A549 (cell line): Measurements from ENCODE around the gene ARID5B.

Experiments used
- BHLHE40 ChIP-seq: IDR thresholded peaks from 2 replicates; pipeline ENCODE4 v1.6.1; 2012; ENCODE audit warnings: low read depth, low read length, inconsistent platforms
- CHD2 ChIP-seq: fragments of 150-350 bp; IDR thresholded peaks from 2 replicates; pipeline ENCODE4 v1.6.1; 2014; ENCODE audit warnings: low read length; ENCODE audit not compliant: partially characterized antibody
- CTCF ChIP-seq: fragments of >200 bp; sonication (Bioruptor Twin); formaldehyde crosslinking; IDR thresholded peaks from 3 replicates; pipeline ENCODE4 v1.5.1; 2016
- HEYL ChIP-seq: fragments of 250-450 bp; sonication (Bioruptor Pico); IDR thresholded peaks from 2 replicates; pipeline ENCODE4 v1.8.0; 2021; ENCODE audit warnings: mild to moderate bottlenecking, moderate library complexity
- HOXA7 ChIP-seq: fragments of 250-450 bp; sonication (Bioruptor Pico); IDR thresholded peaks from 2 replicates; pipeline ENCODE4 v1.5.0; 2020; ENCODE audit warnings: mild to moderate bottlenecking, moderate library complexity
- MAX ChIP-seq: IDR thresholded peaks from 2 replicates; pipeline ENCODE4 v1.6.1; 2012
- POLR2A ChIP-seq: IDR thresholded peaks from 2 replicates; pipeline ENCODE4 v1.6.1; 2012; ENCODE audit warnings: mild to moderate bottlenecking, low read length
- TF ChIP-seq, protein P1 (sequence below): fragments of 150-350 bp; IDR thresholded peaks from 2 replicates; pipeline ENCODE4 v1.6.1; 2014; ENCODE audit warnings: low read depth, mild to moderate bottlenecking, low read length

- TF ChIP-seq, protein P1, sequence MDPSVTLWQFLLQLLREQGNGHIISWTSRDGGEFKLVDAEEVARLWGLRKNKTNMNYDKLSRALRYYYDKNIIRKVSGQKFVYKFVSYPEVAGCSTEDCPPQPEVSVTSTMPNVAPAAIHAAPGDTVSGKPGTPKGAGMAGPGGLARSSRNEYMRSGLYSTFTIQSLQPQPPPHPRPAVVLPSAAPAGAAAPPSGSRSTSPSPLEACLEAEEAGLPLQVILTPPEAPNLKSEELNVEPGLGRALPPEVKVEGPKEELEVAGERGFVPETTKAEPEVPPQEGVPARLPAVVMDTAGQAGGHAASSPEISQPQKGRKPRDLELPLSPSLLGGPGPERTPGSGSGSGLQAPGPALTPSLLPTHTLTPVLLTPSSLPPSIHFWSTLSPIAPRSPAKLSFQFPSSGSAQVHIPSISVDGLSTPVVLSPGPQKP, result no peak
- TF ChIP-seq POLR2A, result no peak
- TF ChIP-seq CTCF, result no peak
- TF ChIP-seq CHD2, result no peak
- no peak for TF ChIP-seq BHLHE40
- TF ChIP-seq MAX, result no peak
- TF ChIP-seq HOXA7 (CRISPR knock-in tag), result no peak
- no peak for TF ChIP-seq HEYL (CRISPR knock-in tag)
Measured at GRCh38 chr10:62059217-62059920, 157.9 kb downstream of the ARID5B start.
